ENCODE data around the gene ABTB2.
A peak's percentile ranks its signal among the peaks of the same experiment; 100 is the strongest.

ABTB2 gene

DNA sequence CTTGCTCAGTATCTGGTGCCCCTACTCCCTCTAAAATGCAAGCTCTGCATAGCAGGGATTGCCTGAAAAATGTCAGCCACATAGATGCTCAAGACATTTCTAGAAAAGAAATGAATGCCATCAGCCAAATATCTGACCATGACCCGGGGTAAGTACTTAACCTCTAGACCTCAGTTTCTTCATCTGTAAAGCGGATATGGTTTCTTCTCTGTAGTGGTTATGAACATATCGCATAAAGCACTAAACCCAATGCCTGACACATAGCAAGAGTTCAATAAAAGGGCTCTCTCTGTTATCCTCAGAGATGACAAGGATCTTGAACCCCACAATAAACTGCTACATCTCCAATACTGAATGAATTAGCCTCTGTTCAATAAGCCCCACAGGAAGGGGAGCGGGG is 122.6 kb downstream of the ABTB2 start:
- DNase-seq (ENCODE audit: extremely low read depth, insufficient read length) = peak; percentile 46
- Histone ChIP-seq H3K4me3 (replicated peaks; ENCODE audit: low read depth, low read length) (no peak overlapping the region), H3K36me3 (ENCODE audit: control insufficient read depth, insufficient read depth, low read length) (no peaks in the 10 kb centered on the region), H3K27me3 (replicated peaks; ENCODE audit: control insufficient read depth, insufficient read depth, low read length) (no peaks in the 10 kb centered on the region)
- TF ChIP-seq, protein P1, sequence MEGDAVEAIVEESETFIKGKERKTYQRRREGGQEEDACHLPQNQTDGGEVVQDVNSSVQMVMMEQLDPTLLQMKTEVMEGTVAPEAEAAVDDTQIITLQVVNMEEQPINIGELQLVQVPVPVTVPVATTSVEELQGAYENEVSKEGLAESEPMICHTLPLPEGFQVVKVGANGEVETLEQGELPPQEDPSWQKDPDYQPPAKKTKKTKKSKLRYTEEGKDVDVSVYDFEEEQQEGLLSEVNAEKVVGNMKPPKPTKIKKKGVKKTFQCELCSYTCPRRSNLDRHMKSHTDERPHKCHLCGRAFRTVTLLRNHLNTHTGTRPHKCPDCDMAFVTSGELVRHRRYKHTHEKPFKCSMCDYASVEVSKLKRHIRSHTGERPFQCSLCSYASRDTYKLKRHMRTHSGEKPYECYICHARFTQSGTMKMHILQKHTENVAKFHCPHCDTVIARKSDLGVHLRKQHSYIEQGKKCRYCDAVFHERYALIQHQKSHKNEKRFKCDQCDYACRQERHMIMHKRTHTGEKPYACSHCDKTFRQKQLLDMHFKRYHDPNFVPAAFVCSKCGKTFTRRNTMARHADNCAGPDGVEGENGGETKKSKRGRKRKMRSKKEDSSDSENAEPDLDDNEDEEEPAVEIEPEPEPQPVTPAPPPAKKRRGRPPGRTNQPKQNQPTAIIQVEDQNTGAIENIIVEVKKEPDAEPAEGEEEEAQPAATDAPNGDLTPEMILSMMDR (IDR thresholded peaks at IDR 0.05; ENCODE audit: insufficient read depth, low read length, poor library complexity, severe bottlenecking) = no peak

DNA sequence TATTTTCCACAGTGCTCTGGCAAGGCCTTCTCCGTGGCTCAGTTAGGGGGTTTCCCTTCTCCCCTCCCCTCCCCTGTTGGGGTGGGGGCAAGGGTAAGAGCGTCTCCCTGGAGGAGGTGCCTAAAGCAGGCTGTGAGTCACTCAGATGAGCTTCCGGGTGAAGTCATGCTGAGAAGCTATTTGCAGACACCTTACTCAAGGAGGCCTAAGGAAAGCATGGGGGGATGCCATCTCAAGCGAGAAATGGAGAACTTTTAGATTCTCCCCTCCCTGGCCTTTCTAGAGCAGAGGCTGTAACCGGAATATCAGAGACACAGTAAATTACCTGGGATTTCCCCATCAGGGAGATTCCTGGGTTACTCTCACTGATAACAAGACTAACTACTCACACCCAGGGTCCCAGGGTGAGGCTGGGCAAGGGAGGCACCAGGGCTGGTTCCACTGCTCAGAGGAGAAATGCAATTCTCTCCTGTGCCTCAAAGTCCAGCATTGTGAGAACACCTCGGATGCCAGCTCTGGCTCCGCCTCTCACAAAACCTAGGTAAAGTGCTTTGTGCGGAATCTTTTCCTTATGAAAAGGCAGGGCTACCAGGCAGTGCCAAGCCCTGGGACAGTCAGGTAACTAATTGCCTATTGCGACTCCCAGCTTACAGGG is 123.6 kb downstream of the ABTB2 start:
- TF ChIP-seq, protein P1 (IDR thresholded peaks at IDR 0.05; ENCODE audit: insufficient read depth, low read length, poor library complexity, severe bottlenecking) = no peak
- Histone ChIP-seq H3K36me3 (ENCODE audit: control insufficient read depth, insufficient read depth, low read length) (no peaks in the 10 kb centered on the region), H3K27me3 (replicated peaks; ENCODE audit: control insufficient read depth, insufficient read depth, low read length) (no peaks in the 10 kb centered on the region), H3K4me3 (replicated peaks; ENCODE audit: low read depth, low read length) (no peak overlapping the region; the same call in 1 of the 2 replicates)
- peak; percentile 79 for DNase-seq (ENCODE audit: extremely low read depth, insufficient read length)

DNA sequence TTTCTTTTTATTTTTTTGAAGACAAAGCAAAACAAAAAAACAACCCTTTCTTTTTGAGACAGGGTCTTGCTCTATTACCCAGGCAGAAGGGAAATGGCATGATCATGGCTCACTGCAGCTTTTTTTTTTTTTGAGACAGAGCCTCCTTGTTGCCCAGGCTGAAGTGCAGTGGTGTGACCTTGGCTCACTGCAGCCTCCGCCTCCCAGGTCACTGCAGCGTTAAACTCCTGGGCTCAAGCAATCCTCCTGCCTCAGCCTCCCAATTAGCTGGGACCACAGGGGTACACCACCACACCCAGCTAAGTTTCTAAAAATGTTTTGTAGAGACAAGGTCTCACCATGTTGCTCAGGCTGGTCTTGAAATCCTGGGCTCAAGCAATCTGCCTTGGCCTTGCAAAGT is 124.6 kb downstream of the ABTB2 start:
- no peak for DNase-seq (ENCODE audit: extremely low read depth, insufficient read length)
- Histone ChIP-seq H3K36me3 (ENCODE audit: control insufficient read depth, insufficient read depth, low read length) (no peaks in the 10 kb centered on the region), H3K4me3 (replicated peaks; ENCODE audit: low read depth, low read length) (no peak overlapping the region), H3K27me3 (replicated peaks; ENCODE audit: control insufficient read depth, insufficient read depth, low read length) (no peaks in the 10 kb centered on the region)
- TF ChIP-seq, protein P1 (IDR thresholded peaks at IDR 0.05; ENCODE audit: insufficient read depth, low read length, poor library complexity, severe bottlenecking) = no peak

DNA sequence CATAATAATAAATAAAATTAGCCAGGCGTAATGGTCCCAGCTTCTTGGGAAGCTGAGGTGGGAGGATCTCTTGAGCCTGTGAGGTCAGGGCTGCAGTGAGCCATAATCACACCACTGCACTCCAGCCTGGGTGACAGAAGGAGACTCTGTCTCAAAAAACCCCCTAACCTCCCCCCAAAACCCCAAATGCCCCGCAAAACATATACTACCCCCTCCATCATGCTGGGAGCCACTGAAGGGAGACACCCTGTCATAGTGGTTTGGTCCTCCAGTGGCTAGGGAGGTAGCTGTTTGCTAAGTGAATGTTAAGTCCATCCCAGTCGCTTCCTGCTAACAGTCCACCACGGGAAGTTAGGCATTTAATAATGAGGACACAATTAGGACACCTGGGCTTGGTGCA is 125.0 kb downstream of the ABTB2 start:
- DNase-seq (ENCODE audit: extremely low read depth, insufficient read length) = no peak
- no peaks in the 10 kb centered on the region for H3K36me3 ChIP-seq (ENCODE audit: control insufficient read depth, insufficient read depth, low read length)
- TF ChIP-seq, protein P1 (IDR thresholded peaks at IDR 0.05; ENCODE audit: insufficient read depth, low read length, poor library complexity, severe bottlenecking) = no peak
- no peak overlapping the region for H3K4me3 ChIP-seq (replicated peaks; ENCODE audit: low read depth, low read length)
- H3K27me3 ChIP-seq (replicated peaks; ENCODE audit: control insufficient read depth, insufficient read depth, low read length) = no peaks in the 10 kb centered on the region

DNA sequence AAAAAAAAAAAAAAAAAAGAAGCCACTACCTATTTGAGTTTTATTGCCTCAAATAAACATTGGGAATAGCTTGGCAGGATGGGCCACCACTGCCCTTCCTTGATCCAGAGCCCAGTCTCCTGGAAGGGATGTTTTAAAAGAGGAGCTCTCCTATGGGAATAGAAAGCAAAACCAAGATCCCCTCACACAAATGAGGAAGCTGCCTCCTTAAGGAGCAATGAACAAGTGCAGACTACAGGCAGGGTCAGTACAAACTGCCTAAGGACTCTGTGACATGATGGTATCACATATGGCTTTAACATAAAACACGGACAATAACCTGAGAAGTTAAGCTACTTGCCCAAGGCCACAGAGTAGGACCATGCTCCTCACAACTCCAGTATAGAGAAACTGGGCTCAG is 131.6 kb downstream of the ABTB2 start:
- Histone ChIP-seq H3K27me3 (replicated peaks; ENCODE audit: control insufficient read depth, insufficient read depth, low read length) (no peaks in the 10 kb centered on the region), H3K4me3 (replicated peaks; ENCODE audit: low read depth, low read length) (no peak overlapping the region), H3K36me3 (ENCODE audit: control insufficient read depth, insufficient read depth, low read length) (no peaks in the 10 kb centered on the region)
- TF ChIP-seq, protein P1 (IDR thresholded peaks at IDR 0.05; ENCODE audit: insufficient read depth, low read length, poor library complexity, severe bottlenecking) = no peak
- DNase-seq (ENCODE audit: extremely low read depth, insufficient read length) = no peak

DNA sequence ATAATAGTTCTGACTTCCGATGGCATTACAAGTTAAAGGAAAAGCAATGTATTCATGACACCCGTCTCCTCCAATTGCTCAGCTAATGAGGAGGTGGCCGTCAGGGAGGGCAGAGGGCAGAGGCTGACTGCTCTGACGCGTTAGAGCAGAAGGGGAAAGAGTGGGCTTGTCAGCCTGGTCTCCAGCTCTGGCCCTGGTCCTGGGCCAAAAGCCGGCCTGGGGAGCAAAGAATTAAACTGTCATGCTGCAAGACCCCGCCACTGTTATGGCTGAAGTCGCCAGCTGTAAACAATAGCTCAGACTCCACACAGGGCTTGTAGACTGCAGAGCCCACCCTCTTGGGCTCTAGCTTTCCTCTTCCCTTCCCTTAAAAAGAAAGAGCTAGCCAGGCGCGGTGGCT is 132.7 kb downstream of the ABTB2 start:
- TF ChIP-seq, protein P1 (IDR thresholded peaks at IDR 0.05; ENCODE audit: insufficient read depth, low read length, poor library complexity, severe bottlenecking) = no peak
- no peaks in the 10 kb centered on the region for H3K27me3 ChIP-seq (replicated peaks; ENCODE audit: control insufficient read depth, insufficient read depth, low read length)
- no peak for DNase-seq (ENCODE audit: extremely low read depth, insufficient read length)
- no peaks in the 10 kb centered on the region for H3K36me3 ChIP-seq (ENCODE audit: control insufficient read depth, insufficient read depth, low read length)
- no peak overlapping the region for H3K4me3 ChIP-seq (replicated peaks; ENCODE audit: low read depth, low read length)

Data from GM06990 (cell line).